T-helper 1 cell treated with Interleukin-12 subunit alpha and Interleukin-12 subunit beta and Interleukin-4 antibody, amounts not matched to agents 30 μg/mL and 1 μg/mL, for 36 hours (primary cell): ENCODE results near the gene TCF7L2.
"Not testable (repeated sequence)": the region's sequence is repeated elsewhere in the genome, so short reads cannot be mapped to it uniquely, and the experiment has no call there.

Source experiments
- H3K27ac Mint-ChIP-seq: one replicate; pipeline ENCODE4 v1.8.0; 2021; ENCODE audit warnings: mild to moderate bottlenecking, mixed read lengths
- H3K27me3 Mint-ChIP-seq: one replicate; pipeline ENCODE4 v1.8.0; 2021; ENCODE audit warnings: low read depth, mixed read lengths
- H3K36me3 Mint-ChIP-seq: one replicate; pipeline ENCODE4 v1.8.0; 2021; ENCODE audit warnings: low read depth, mixed read lengths
- H3K4me1 Mint-ChIP-seq: one replicate; pipeline ENCODE4 v1.8.0; 2021; ENCODE audit warnings: low read depth, mixed read lengths
- H3K4me3 Mint-ChIP-seq: one replicate; pipeline ENCODE4 v1.8.0; 2021; ENCODE audit warnings: mild to moderate bottlenecking, moderate library complexity, mixed read lengths
- H3K9me3 Mint-ChIP-seq: one replicate; pipeline ENCODE4 v1.8.0; 2021; ENCODE audit warnings: mixed read lengths

The TCF7L2 gene

GRCh38 chr10:113091920-113092319 lies 141.9 kb downstream of the TCF7L2 start:
- no peaks in the 10 kb centered on the region for H3K9me3 Mint-ChIP-seq
- H3K4me1 Mint-ChIP-seq = peaks cover 9% of the 10 kb centered on the region
- H3K36me3 Mint-ChIP-seq = no peaks in the 10 kb centered on the region
- H3K27ac Mint-ChIP-seq = no peak overlapping the region
- H3K4me3 Mint-ChIP-seq = no peak overlapping the region
- peaks cover 4% of the 10 kb centered on the region for H3K27me3 Mint-ChIP-seq

- Mint-ChIP-seq H3K27ac (no peak overlapping the region), H3K4me3 (no peak overlapping the region), H3K27me3 (peaks cover 4% of the 10 kb centered on the region), H3K9me3 (no peaks in the 10 kb centered on the region), H3K36me3 (no peaks in the 10 kb centered on the region), H3K4me1 (peaks cover 9% of the 10 kb centered on the region)
Observed at GRCh38 chr10:113093188-113094113, 143.4 kb downstream of the TCF7L2 start.

- Mint-ChIP-seq H3K27ac (no peak overlapping the region), H3K4me1 (peaks cover 9% of the 10 kb centered on the region), H3K9me3 (no peaks in the 10 kb centered on the region)
Observed at GRCh38 chr10:113094114-113094486, 144.1 kb downstream of the TCF7L2 start.

GRCh38 chr10:113095419-113096127 lies 145.5 kb downstream of the TCF7L2 start:
- Mint-ChIP-seq H3K27ac (no peak overlapping the region), H3K27me3 (peaks cover 4% of the 10 kb centered on the region), H3K9me3 (no peaks in the 10 kb centered on the region), H3K36me3 (no peaks in the 10 kb centered on the region), H3K4me1 (peaks cover 9% of the 10 kb centered on the region), H3K4me3 (no peak overlapping the region)

More at GRCh38 chr10:113094114-113094486, 144.1 kb downstream of the TCF7L2 start:
- H3K36me3 Mint-ChIP-seq = no peaks in the 10 kb centered on the region
- no peak overlapping the region for H3K4me3 Mint-ChIP-seq
- peaks cover 4% of the 10 kb centered on the region for H3K27me3 Mint-ChIP-seq

- Mint-ChIP-seq H3K4me1 (peaks cover 9% of the 10 kb centered on the region), H3K9me3 (no peaks in the 10 kb centered on the region), H3K36me3 (no peaks in the 10 kb centered on the region), H3K4me3 (no peak overlapping the region), H3K27me3 (peaks cover 4% of the 10 kb centered on the region), H3K27ac (no peak overlapping the region)
Observed at GRCh38 chr10:113096128-113096996, 146.3 kb downstream of the TCF7L2 start.

GRCh38 chr10:113097036-113097435 lies 147.0 kb downstream of the TCF7L2 start:
- peaks cover 4% of the 10 kb centered on the region for H3K27me3 Mint-ChIP-seq
- no peaks in the 10 kb centered on the region for H3K36me3 Mint-ChIP-seq
- no peak overlapping the region for H3K27ac Mint-ChIP-seq
- H3K4me3 Mint-ChIP-seq = no peak overlapping the region
- peaks cover 9% of the 10 kb centered on the region for H3K4me1 Mint-ChIP-seq
- no peaks in the 10 kb centered on the region for H3K9me3 Mint-ChIP-seq

GRCh38 chr10:113099431-113100183 lies 149.6 kb downstream of the TCF7L2 start:
- H3K27ac Mint-ChIP-seq = no peak overlapping the region
- no peaks in the 10 kb centered on the region for H3K4me1 Mint-ChIP-seq
- H3K36me3 Mint-ChIP-seq = no peaks in the 10 kb centered on the region
- no peaks in the 10 kb centered on the region for H3K27me3 Mint-ChIP-seq
- no peak overlapping the region for H3K4me3 Mint-ChIP-seq
- H3K9me3 Mint-ChIP-seq = no peaks in the 10 kb centered on the region

GRCh38 chr10:113100281-113100680 lies 150.2 kb downstream of the TCF7L2 start:
- no peak overlapping the region for H3K27ac Mint-ChIP-seq
- H3K4me3 Mint-ChIP-seq = no peak overlapping the region
- H3K4me1 Mint-ChIP-seq = no peaks in the 10 kb centered on the region
- no peaks in the 10 kb centered on the region for H3K36me3 Mint-ChIP-seq
- H3K9me3 Mint-ChIP-seq = no peaks in the 10 kb centered on the region
- H3K27me3 Mint-ChIP-seq = no peaks in the 10 kb centered on the region

GRCh38 chr10:113103131-113103840 lies 153.2 kb downstream of the TCF7L2 start:
- no peaks in the 10 kb centered on the region for H3K27me3 Mint-ChIP-seq
- no peaks in the 10 kb centered on the region for H3K36me3 Mint-ChIP-seq
- no peak overlapping the region for H3K4me3 Mint-ChIP-seq
- H3K4me1 Mint-ChIP-seq = no peaks in the 10 kb centered on the region
- H3K27ac Mint-ChIP-seq = no peak overlapping the region
- no peaks in the 10 kb centered on the region for H3K9me3 Mint-ChIP-seq

- Mint-ChIP-seq H3K27ac (no peak overlapping the region), H3K9me3 (no peaks in the 10 kb centered on the region), H3K27me3 (no peaks in the 10 kb centered on the region), H3K4me3 (no peak overlapping the region), H3K4me1 (no peaks in the 10 kb centered on the region), H3K36me3 (no peaks in the 10 kb centered on the region)
Observed at GRCh38 chr10:113104047-113104446, 154.0 kb downstream of the TCF7L2 start.

- H3K9me3 Mint-ChIP-seq = no peaks in the 10 kb centered on the region
- H3K4me3 Mint-ChIP-seq = no peak overlapping the region
- H3K4me1 Mint-ChIP-seq = no peaks in the 10 kb centered on the region
- H3K27ac Mint-ChIP-seq = no peak overlapping the region
- H3K36me3 Mint-ChIP-seq = no peaks in the 10 kb centered on the region
- H3K27me3 Mint-ChIP-seq = peaks cover 4% of the 10 kb centered on the region
Observed at GRCh38 chr10:113108194-113108835, 158.3 kb downstream of the TCF7L2 start.

GRCh38 chr10:113108948-113109347 lies 158.9 kb downstream of the TCF7L2 start:
- Mint-ChIP-seq H3K4me3 (no peak overlapping the region), H3K27me3 (peaks cover 5% of the 10 kb centered on the region), H3K36me3 (no peaks in the 10 kb centered on the region), H3K27ac (no peak overlapping the region), H3K9me3 (no peaks in the 10 kb centered on the region), H3K4me1 (no peaks in the 10 kb centered on the region)

GRCh38 chr10:113109482-113109881 lies 159.4 kb downstream of the TCF7L2 start:
- not testable (repeated sequence) for H3K4me1 Mint-ChIP-seq, H3K27ac Mint-ChIP-seq, H3K27me3 Mint-ChIP-seq, H3K9me3 Mint-ChIP-seq, H3K4me3 Mint-ChIP-seq, H3K36me3 Mint-ChIP-seq
